HepG2 (cell line): Measurements from ENCODE around the gene NEURL3.

Experiments used
- NCOR1 ChIP-seq: fragments of 200-600 bp; sonication (generic); IDR thresholded peaks from 2 replicates; pipeline ENCODE4 v1.7.0; 2017; ENCODE audit warnings: antibody characterized with exemption, low read length, borderline replicate concordance
- SMARCC2 ChIP-seq: fragments of 450-650 bp; IDR thresholded peaks from 2 replicates; pipeline ENCODE4 v1.6.1; 2017; ENCODE audit warnings: antibody characterized with exemption, mild to moderate bottlenecking
- TF ChIP-seq, protein P1 (sequence below): sonication (generic); formaldehyde crosslinking; IDR thresholded peaks from 2 replicates; pipeline ENCODE4 v1.5.0; 2020; ENCODE audit warnings: mild to moderate bottlenecking, missing genetic modification reagents, moderate library complexity
- TF ChIP-seq, protein P2 (sequence below): sonication (generic); formaldehyde crosslinking; IDR thresholded peaks from 2 replicates; pipeline ENCODE4 v1.4.0; 2020; ENCODE audit warnings: missing genetic modification reagents

DNA sequence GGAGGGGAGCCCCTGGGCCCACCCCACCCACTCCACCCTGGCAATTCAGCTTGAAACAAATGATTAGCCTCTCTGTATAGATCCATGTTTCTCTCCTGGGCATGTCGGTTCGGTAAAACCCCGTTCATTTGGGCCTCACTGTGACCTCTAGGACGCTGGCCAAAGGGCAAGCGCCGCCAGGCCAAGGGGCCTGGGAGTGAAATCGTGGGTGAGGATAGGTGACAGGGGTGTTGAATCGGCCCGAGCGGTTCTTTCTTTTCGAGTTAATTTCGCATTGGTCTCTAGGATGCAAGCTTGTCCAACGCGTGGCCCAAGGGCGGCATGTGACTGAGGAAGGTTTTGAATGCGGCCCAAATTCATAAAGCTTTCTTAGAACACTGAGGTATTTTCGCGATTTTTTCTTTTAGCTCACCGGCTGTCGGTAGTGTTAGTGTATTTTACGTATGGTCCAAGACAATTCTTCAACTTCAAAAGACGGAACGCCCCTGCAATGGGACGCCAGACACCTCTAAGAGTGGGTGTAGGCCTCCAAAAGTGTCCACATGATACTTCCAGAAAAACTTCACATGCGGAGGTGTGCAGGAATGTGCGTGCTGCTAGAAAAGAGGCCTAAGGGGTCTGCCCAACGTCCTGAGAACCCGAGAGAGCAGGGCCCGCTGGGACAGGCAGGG is 21.6 kb upstream of the NEURL3 start:
- no peak for TF ChIP-seq NCOR1
- TF ChIP-seq, protein P1, sequence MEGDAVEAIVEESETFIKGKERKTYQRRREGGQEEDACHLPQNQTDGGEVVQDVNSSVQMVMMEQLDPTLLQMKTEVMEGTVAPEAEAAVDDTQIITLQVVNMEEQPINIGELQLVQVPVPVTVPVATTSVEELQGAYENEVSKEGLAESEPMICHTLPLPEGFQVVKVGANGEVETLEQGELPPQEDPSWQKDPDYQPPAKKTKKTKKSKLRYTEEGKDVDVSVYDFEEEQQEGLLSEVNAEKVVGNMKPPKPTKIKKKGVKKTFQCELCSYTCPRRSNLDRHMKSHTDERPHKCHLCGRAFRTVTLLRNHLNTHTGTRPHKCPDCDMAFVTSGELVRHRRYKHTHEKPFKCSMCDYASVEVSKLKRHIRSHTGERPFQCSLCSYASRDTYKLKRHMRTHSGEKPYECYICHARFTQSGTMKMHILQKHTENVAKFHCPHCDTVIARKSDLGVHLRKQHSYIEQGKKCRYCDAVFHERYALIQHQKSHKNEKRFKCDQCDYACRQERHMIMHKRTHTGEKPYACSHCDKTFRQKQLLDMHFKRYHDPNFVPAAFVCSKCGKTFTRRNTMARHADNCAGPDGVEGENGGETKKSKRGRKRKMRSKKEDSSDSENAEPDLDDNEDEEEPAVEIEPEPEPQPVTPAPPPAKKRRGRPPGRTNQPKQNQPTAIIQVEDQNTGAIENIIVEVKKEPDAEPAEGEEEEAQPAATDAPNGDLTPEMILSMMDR (CRISPR knock-in tag) = no peak
- TF ChIP-seq, protein P2, sequence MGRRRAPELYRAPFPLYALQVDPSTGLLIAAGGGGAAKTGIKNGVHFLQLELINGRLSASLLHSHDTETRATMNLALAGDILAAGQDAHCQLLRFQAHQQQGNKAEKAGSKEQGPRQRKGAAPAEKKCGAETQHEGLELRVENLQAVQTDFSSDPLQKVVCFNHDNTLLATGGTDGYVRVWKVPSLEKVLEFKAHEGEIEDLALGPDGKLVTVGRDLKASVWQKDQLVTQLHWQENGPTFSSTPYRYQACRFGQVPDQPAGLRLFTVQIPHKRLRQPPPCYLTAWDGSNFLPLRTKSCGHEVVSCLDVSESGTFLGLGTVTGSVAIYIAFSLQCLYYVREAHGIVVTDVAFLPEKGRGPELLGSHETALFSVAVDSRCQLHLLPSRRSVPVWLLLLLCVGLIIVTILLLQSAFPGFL (CRISPR knock-in tag) = no peak
- TF ChIP-seq SMARCC2 = no peak
